ENCODE measurements around the gene PTPRF.

Gene PTPRF

GRCh38 chr1:43671626-43672330, 141.1 kb downstream of the PTPRF start:
- H3K4me3 ChIP-seq (ENCODE audit: low read length), result no peak overlapping the region
- TF ChIP-seq CTCF (conservative IDR thresholded peaks at IDR 0.05; ENCODE audit: low read depth, low read length), result no peak
- no peak for DNase-seq (ENCODE audit: low read depth)

- DNase-seq (ENCODE audit: low read depth), result no peak
- no peak for TF ChIP-seq CTCF (conservative IDR thresholded peaks at IDR 0.05; ENCODE audit: low read depth, low read length)
- H3K4me3 ChIP-seq (ENCODE audit: low read length), result no peak overlapping the region
These were observed 142.6 kb downstream of the PTPRF start for GRCh38 chr1:43673261-43673660.
